Measurements from ENCODE around the gene ACO1. TPM values are rescaled to one million over a fixed set of nuclear protein-coding genes. Genes with fewer than 3 reads are reported as not detected.

ACO1 gene
- polyA plus RNA-seq, 3 donors: 2.9 to 12.5 (median 10.5) TPM

GRCh38 chr9:32456564-32456963 lies 72.1 kb downstream of the ACO1 start:
- no peak overlapping the region for H3K27ac Mint-ChIP-seq
- H3K27me3 Mint-ChIP-seq (ENCODE audit: low read depth in 3 of 3): peaks cover 0 to 2% (median 0%) of the 10 kb centered on the region in 3 donors
- H3K4me1 Mint-ChIP-seq: no peaks in the 10 kb centered on the region

GRCh38 chr9:32463500-32464293 lies 79.3 kb downstream of the ACO1 start:
- Histone ChIP-seq H3K4me3 (replicated peaks in 1 of 3; ENCODE audit: low read depth in 2 of 3, low read length in 3 of 3) (no peak overlapping the region), H3K9me3 (replicated peaks in 1 of 2; ENCODE audit: control insufficient read depth in 1 of 2, insufficient read depth in 1 of 2, low read length in 2 of 2) (no peaks in the 10 kb centered on the region), H2AFZ (ENCODE audit: insufficient read depth, low read depth, low read length, poor library complexity, severe bottlenecking) (no peak overlapping the region), H3K9ac (ENCODE audit: insufficient read depth, low read length, poor library complexity, severe bottlenecking) (no peak overlapping the region), H3K27ac (ENCODE audit: low read depth in 1 of 2, low read length in 2 of 2) (no peak overlapping the region), H3K27me3 (ENCODE audit: control insufficient read depth in 2 of 2, insufficient read depth in 2 of 2, low read length in 2 of 2) (no peaks in the 10 kb centered on the region), H4K20me1 (ENCODE audit: insufficient read depth, low read length) (no peaks in the 10 kb centered on the region), H3K79me2 (ENCODE audit: insufficient read depth, low read length) (no peaks in the 10 kb centered on the region), H3K4me1 (ENCODE audit: control insufficient read depth in 1 of 2, insufficient read depth in 2 of 2, low read length in 2 of 2) (no peaks in the 10 kb centered on the region), H3K36me3 (replicated peaks in 1 of 2; ENCODE audit: control insufficient read depth in 1 of 2, insufficient read depth in 2 of 2, low read length in 2 of 2) (peaks cover 46 to 75% of the 10 kb centered on the region in 2 donors), H3K4me2 (replicated peaks; ENCODE audit: extremely low read depth, low read length, poor library complexity, severe bottlenecking) (no peak overlapping the region)
- Mint-ChIP-seq H3K4me3 (no peak overlapping the region), H3K4me1 (no peaks in the 10 kb centered on the region), H3K9me3 (peaks cover 0 to 9% (median 4%) of the 10 kb centered on the region in 7 donors), H3K27ac (peak overlapping the region in 1 of 7 donors; percentile 61), H3K27me3 (ENCODE audit: low read depth in 3 of 3) (peaks cover 0 to 2% (median 0%) of the 10 kb centered on the region in 3 donors), H3K36me3 (peaks cover 66 to 72% of the 10 kb centered on the region in 2 donors)
- no peak for TF ChIP-seq CTCF (IDR thresholded peaks at IDR 0.05)
- intact Hi-C loops (cut with micrococcal nuclease): no loop called here
- 100% methylated on average over 2 of the region's 5 CpGs for WGBS (ENCODE audit: insufficient coverage)
- no peak for DNase-seq

More at GRCh38 chr9:32456564-32456963, 72.1 kb downstream of the ACO1 start:
- no peaks in the 10 kb centered on the region for H4K20me1 ChIP-seq (ENCODE audit: insufficient read depth, low read length)
- Mint-ChIP-seq H3K9me3 (peaks cover 0 to 9% (median 4%) of the 10 kb centered on the region in 7 donors), H3K4me3 (no peak overlapping the region), H3K36me3 (peaks cover 60 to 67% of the 10 kb centered on the region in 2 donors)
- H3K27ac ChIP-seq (ENCODE audit: low read depth in 1 of 2, low read length in 2 of 2): no peak overlapping the region
- no peak overlapping the region for H2AFZ ChIP-seq (ENCODE audit: insufficient read depth, low read depth, low read length, poor library complexity, severe bottlenecking)
- WGBS (ENCODE audit: insufficient coverage): no CpG with 5 or more reads among the region's 1 CpG
- no peak overlapping the region for H3K4me3 ChIP-seq (replicated peaks in 1 of 3; ENCODE audit: low read depth in 2 of 3, low read length in 3 of 3)
- no peaks in the 10 kb centered on the region for H3K79me2 ChIP-seq (ENCODE audit: insufficient read depth, low read length)
- no peak for DNase-seq
- no peaks in the 10 kb centered on the region for H3K27me3 ChIP-seq (ENCODE audit: control insufficient read depth in 2 of 2, insufficient read depth in 2 of 2, low read length in 2 of 2)
- no peaks in the 10 kb centered on the region for H3K9me3 ChIP-seq (replicated peaks in 1 of 2; ENCODE audit: control insufficient read depth in 1 of 2, insufficient read depth in 1 of 2, low read length in 2 of 2)
- no peak overlapping the region for H3K4me2 ChIP-seq (replicated peaks; ENCODE audit: extremely low read depth, low read length, poor library complexity, severe bottlenecking)
- no peaks in the 10 kb centered on the region for H3K4me1 ChIP-seq (ENCODE audit: control insufficient read depth in 1 of 2, insufficient read depth in 2 of 2, low read length in 2 of 2)
- no peak for TF ChIP-seq CTCF (IDR thresholded peaks at IDR 0.05)
- intact Hi-C loops (cut with micrococcal nuclease): no loop called here
- H3K36me3 ChIP-seq (replicated peaks in 1 of 2; ENCODE audit: control insufficient read depth in 1 of 2, insufficient read depth in 2 of 2, low read length in 2 of 2): peaks cover 57 to 87% of the 10 kb centered on the region in 2 donors
- H3K9ac ChIP-seq (ENCODE audit: insufficient read depth, low read length, poor library complexity, severe bottlenecking): no peak overlapping the region

Data from CD14-positive monocyte (primary cell).